WTC11 (cell line): ENCODE results near the gene DYDC1.

Experiments used
- ESRRA ChIP-seq: sonication (generic); formaldehyde crosslinking; IDR thresholded peaks from 2 replicates; pipeline ENCODE4 v1.8.1; 2022; ENCODE audit warnings: mild to moderate bottlenecking, missing genetic modification reagents, borderline replicate concordance
- FOXJ3 ChIP-seq: sonication (generic); formaldehyde crosslinking; IDR thresholded peaks from 2 replicates; pipeline ENCODE4 v1.9.0; 2021; ENCODE audit warnings: missing genetic modification reagents, mild to moderate bottlenecking, borderline replicate concordance
- JUN ChIP-seq: sonication (generic); formaldehyde crosslinking; IDR thresholded peaks from 2 replicates; pipeline ENCODE4 v1.8.0; 2023; ENCODE audit warnings: mild to moderate bottlenecking, missing genetic modification reagents
- NFATC4 ChIP-seq: fragments of 250-450 bp; sonication (Bioruptor Pico); IDR thresholded peaks from 2 replicates; pipeline ENCODE4 v1.9.0; 2021; ENCODE audit warnings: mild to moderate bottlenecking
- SP1 ChIP-seq: sonication (generic); formaldehyde crosslinking; conservative IDR thresholded peaks from 2 replicates; pipeline ENCODE4 v1.8.1; 2022; ENCODE audit warnings: missing genetic modification reagents
- TF ChIP-seq, protein P1 (sequence below): fragments of 200-600 bp; IDR thresholded peaks from 2 replicates; pipeline ENCODE4 v1.8.0; 2022; ENCODE audit warnings: antibody characterized with exemption
- TF ChIP-seq, protein P2 (sequence below): sonication (generic); formaldehyde crosslinking; IDR thresholded peaks from 2 replicates; pipeline ENCODE4 v1.8.1; 2022; ENCODE audit warnings: low read depth, mild to moderate bottlenecking, moderate library complexity, missing genetic modification reagents, borderline replicate concordance
- TF ChIP-seq, protein P3 (sequence below): sonication (generic); formaldehyde crosslinking; IDR thresholded peaks from 2 replicates; pipeline ENCODE4 v1.8.1; 2022; ENCODE audit warnings: missing genetic modification reagents, borderline replicate concordance

GRCh38 chr10:80315391-80315790 is 41.2 kb downstream of the DYDC1 start:
- TF ChIP-seq, protein P1, sequence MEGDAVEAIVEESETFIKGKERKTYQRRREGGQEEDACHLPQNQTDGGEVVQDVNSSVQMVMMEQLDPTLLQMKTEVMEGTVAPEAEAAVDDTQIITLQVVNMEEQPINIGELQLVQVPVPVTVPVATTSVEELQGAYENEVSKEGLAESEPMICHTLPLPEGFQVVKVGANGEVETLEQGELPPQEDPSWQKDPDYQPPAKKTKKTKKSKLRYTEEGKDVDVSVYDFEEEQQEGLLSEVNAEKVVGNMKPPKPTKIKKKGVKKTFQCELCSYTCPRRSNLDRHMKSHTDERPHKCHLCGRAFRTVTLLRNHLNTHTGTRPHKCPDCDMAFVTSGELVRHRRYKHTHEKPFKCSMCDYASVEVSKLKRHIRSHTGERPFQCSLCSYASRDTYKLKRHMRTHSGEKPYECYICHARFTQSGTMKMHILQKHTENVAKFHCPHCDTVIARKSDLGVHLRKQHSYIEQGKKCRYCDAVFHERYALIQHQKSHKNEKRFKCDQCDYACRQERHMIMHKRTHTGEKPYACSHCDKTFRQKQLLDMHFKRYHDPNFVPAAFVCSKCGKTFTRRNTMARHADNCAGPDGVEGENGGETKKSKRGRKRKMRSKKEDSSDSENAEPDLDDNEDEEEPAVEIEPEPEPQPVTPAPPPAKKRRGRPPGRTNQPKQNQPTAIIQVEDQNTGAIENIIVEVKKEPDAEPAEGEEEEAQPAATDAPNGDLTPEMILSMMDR = no peak
- TF ChIP-seq JUN (CRISPR knock-in tag) (no peak), ESRRA (CRISPR knock-in tag) (no peak), FOXJ3 (CRISPR knock-in tag) (no peak), NFATC4 (CRISPR knock-in tag) (no peak), SP1 (no peak)
- TF ChIP-seq, protein P2, sequence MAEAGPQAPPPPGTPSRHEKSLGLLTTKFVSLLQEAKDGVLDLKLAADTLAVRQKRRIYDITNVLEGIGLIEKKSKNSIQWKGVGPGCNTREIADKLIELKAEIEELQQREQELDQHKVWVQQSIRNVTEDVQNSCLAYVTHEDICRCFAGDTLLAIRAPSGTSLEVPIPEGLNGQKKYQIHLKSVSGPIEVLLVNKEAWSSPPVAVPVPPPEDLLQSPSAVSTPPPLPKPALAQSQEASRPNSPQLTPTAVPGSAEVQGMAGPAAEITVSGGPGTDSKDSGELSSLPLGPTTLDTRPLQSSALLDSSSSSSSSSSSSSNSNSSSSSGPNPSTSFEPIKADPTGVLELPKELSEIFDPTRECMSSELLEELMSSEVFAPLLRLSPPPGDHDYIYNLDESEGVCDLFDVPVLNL (CRISPR knock-in tag) = no peak
- TF ChIP-seq, protein P3, sequence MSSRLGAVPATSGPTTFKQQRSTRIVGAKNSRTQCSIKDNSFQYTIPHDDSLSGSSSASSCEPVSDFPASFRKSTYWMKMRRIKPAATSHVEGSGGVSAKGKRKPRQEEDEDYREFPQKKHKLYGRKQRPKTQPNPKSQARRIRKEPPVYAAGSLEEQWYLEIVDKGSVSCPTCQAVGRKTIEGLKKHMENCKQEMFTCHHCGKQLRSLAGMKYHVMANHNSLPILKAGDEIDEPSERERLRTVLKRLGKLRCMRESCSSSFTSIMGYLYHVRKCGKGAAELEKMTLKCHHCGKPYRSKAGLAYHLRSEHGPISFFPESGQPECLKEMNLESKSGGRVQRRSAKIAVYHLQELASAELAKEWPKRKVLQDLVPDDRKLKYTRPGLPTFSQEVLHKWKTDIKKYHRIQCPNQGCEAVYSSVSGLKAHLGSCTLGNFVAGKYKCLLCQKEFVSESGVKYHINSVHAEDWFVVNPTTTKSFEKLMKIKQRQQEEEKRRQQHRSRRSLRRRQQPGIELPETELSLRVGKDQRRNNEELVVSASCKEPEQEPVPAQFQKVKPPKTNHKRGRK (CRISPR knock-in tag) = no peak
